ENCODE data around the gene CHL1. TPM values are rescaled to one million over a fixed set of nuclear protein-coding genes. Genes with fewer than 3 reads are reported as not detected.
A peak's percentile ranks its signal among the peaks of the same experiment; 100 is the strongest.

CHL1 gene
- total RNA-seq, 1 experiment from 2014 or later, result 113 TPM

DNA sequence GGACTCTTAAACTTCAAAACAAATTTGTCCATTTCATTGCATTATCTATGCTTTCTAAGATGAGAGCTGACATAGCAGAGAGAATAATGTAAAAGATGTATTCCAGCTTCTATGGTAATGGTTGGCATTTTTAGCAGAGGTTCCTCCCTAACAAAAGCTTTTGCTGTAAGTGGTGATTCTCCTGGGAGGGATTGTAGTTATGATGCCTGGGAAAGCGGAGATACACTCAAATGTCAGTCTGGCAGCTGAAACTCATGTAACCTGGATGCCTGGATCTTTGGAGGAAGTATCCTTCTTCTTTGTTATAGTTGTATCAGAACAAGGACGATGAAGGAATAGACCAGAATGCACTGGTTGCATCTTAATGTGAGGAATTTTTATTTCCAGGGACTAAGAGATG, 7.5 kb downstream of the CHL1 start:
- in situ Hi-C loops (cut with HindIII; ENCODE audit: low pct_unique_long_range_greater_than_20kb, low sequenced_read_pairs), result no loop called here
- DNase-seq (ENCODE audit: low read depth, low spot score), result no peak

DNA sequence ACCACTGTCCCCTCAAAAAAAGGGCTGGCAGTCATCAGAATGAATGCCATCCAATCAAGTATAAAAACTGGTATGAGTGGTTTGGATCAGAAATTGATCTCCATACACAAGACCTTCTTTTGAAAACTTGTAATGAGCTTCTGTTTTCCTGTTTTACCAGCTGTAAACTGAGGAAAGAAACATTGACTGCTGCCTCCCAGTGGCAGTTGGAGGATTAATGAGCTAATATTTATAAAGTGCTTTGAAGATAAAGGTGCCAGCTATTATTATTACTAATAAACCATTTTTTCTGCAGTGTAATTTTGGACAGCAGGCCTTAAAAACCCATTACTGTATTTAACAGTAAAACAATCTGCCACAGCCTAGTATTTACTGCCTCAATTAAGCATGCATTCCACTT, 11.4 kb downstream of the CHL1 start:
- in situ Hi-C loops (cut with HindIII; ENCODE audit: low pct_unique_long_range_greater_than_20kb, low sequenced_read_pairs), result no loop called here
- no peak for DNase-seq (ENCODE audit: low read depth, low spot score)

DNA sequence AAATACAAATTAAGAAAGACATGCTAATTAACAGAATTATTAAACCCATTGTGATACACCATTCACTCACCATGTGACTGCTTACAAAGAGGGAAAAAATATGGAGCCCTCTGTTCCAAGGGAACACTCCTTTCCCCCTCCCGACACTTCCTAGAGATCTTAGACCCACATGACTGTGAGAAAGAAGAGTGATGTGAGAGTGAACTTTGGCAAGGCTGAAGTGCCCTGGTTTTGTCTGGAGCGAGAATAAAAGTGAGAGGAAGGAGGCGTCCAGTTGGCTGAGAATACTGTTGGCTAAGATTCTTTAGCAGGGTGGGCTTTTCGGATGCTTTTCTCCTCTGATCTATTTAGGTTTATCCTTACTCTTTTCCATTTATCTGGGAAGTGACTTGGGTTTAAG, 14.1 kb downstream of the CHL1 start:
- DNase-seq (ENCODE audit: low read depth, low spot score), result peak; percentile 38
- in situ Hi-C loops (cut with HindIII; ENCODE audit: low pct_unique_long_range_greater_than_20kb, low sequenced_read_pairs), result no loop called here

DNA sequence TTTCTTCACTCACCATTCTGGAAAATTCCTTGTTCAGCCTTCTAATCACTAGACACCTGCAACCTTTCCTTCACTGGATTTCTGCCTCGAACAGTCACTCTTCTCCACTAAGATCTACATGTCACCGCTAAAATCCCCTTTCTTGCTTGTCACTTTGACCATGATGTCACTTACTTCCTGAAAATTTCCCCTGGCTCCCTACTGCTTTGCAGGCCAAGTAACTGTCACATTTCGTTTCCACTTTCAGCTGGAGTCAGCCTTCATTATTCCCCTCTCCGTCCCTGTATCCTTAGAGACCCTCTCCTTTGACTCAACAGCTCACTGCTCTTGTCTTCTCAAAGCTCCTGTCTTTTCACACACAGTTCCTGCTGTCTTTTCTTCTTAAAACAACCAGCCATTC, 15.9 kb downstream of the CHL1 start:
- in situ Hi-C loops (cut with HindIII; ENCODE audit: low pct_unique_long_range_greater_than_20kb, low sequenced_read_pairs), result no loop called here
- DNase-seq (ENCODE audit: low read depth, low spot score), result no peak

DNA sequence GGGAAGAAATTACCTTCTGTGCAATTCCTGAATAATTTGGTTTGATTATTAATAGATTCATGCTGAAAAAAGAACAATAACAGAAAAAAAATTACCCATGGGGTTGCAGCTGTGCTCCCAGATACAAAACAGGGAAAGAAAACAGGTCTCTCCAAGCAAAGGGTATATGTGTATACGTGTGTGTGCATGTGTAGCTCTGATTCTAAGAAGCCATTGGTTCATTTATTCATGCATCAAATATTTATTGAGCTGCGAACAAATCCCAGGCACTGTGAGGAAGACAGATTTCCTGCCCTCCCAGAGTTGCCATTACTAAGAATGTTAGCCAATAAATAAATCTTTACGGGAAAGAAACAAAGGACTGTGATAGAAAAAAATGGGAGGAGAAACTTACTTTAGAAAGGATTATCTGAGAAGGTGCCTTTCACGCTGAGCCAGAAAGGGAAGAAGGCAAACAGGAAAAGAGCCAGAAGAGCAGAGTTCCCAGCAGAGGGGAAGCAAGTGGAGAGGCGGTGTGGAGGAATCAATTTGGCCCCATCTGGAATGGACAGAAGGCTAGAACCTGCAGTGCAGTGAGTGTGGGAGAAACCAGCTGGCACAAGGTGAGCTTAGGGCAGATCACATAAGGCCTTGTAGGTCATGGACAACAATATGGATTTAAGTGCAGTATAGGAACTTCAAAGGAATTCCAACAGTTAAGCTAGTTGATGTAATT, 20.7 kb downstream of the CHL1 start:
- in situ Hi-C loops (cut with HindIII; ENCODE audit: low pct_unique_long_range_greater_than_20kb, low sequenced_read_pairs), result no loop called here
- no peak for DNase-seq (ENCODE audit: low read depth, low spot score)

DNA sequence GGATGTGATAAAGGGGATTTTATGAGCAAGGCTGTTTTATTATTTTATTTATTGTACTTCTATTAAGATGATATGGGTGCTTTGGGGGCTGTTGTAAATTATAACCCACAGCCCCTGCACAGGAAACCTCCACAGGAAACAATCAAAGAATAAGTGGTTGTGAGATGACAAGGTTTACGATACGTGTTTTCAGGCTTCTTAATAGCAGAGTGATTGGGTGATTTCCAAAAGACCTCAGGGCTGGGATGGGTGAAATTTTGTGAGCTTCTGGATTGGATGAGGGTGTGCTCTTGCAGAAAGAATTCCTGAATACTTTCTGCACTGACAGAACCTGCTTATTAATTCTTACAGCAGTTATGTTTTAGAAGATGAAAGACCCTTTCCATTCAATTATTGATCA, 21.4 kb downstream of the CHL1 start:
- in situ Hi-C loops (cut with HindIII; ENCODE audit: low pct_unique_long_range_greater_than_20kb, low sequenced_read_pairs), result no loop called here

DNA sequence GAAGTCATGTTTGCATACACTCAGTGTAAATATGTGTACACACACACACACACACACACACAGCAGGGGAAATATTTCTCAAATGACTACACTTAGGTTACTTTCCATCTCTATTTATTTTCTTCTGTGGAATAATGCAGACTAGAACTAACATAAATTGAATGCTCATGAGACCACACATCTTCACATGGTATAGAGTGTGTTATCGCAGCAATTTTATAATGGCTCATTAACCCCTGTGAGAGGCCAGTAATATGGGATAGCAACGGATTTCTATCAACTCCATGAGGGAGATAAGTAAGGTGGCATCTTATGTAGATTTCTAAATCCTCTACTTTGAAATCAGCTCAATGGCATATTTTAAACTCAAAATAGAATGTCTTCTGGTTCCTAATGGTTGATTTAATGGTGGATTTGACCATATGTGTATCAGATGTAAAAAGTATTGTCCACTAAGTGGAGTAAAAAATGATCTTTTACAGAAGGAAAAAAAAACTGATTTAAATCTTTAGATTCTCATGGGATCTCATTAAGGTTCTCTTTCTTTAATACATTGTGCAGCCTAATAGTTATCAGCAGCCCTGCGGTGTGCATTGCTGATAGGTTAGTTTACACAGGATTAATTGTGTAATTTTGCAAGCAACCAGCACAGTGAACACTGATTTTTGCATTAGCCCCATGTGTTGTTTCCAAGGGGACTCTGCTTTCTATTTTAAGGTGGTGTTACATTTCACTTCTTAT, 32.0 kb downstream of the CHL1 start:
- no peak for DNase-seq (ENCODE audit: low read depth, low spot score)
- in situ Hi-C loops (cut with HindIII; ENCODE audit: low pct_unique_long_range_greater_than_20kb, low sequenced_read_pairs), result no loop called here

More for the DNA sequence above, 21.4 kb downstream of the CHL1 start:
- no peak for DNase-seq (ENCODE audit: low read depth, low spot score)

DNA sequence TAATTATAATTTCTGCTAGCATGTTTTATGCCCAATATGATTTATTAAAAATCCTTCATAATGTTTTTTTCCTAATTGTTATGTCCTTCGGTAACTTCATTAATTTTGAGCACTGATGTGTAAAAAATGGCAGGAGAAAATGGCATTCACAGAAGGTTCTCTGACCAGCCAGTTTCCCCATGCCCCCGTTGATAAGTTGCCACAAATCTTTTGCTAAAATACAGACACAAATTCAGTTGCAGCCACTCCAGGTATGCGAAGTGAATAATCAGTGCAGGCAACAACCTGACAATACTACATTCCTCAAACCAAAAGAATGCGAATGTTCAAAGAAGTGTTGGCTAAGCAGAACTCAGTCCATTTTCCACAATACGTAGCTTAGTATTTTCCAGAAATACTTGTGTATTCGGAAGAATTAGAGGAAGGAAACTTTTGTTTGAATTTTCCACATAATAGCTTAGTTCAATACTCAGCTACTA, 32.7 kb downstream of the CHL1 start:
- in situ Hi-C loops (cut with HindIII; ENCODE audit: low pct_unique_long_range_greater_than_20kb, low sequenced_read_pairs), result no loop called here
- no peak for DNase-seq (ENCODE audit: low read depth, low spot score)

DNA sequence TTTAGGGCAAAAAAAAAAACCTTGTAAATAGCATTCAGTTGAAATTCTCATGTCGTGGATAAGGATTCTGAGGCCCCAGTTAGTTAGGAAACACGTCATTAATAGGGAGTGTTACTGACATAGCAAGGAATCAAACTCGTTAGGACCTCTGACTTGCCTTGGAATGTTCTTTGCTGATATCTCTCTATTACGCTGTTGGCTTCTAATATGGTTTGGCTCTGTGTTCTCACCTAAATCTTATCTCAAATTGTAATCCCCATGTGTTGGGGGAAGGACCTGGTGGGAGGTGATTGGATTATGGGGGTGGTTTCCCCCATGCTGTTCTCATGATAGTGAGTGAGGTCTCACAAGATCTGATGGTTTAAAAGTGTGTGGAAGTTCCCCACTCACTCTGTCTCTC, 40.3 kb downstream of the CHL1 start:
- in situ Hi-C loops (cut with HindIII; ENCODE audit: low pct_unique_long_range_greater_than_20kb, low sequenced_read_pairs), result no loop called here
- DNase-seq (ENCODE audit: low read depth, low spot score), result no peak

DNA sequence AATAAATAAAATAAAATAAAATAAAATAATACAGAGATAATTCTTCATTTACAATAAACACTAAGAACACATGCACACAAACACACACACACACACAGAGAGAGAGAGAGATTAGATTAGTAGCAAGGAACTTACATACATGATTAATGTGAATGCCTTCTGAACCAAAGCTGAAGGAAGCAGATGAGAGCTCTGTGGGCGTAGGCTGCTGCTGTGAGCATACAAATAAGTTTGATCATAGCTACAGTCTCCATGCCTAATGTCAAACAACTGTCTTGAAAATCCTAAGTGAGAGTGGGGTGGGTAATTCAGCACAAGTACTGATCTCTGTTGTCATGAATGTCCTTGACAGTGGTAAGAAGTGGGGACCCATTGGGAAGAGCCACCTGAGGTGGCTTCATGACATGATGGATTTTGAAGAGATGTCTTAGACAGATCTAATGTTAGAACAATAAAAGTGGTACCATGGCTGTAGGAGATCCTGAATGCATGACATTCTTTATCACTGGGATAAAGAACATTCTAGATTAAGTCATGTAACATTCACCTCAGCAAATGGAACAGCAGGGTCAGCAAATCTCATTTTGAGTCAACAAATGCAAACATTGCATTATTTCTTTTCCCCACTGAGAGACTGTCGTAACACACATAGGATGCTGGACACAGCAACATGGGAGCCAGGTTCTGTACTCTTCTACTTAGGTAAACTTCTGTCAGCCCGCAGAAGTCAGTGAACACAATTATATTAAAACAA, 46.2 kb downstream of the CHL1 start:
- no peak for DNase-seq (ENCODE audit: low read depth, low spot score)
- in situ Hi-C loops (cut with HindIII; ENCODE audit: low pct_unique_long_range_greater_than_20kb, low sequenced_read_pairs), result no loop called here

DNA sequence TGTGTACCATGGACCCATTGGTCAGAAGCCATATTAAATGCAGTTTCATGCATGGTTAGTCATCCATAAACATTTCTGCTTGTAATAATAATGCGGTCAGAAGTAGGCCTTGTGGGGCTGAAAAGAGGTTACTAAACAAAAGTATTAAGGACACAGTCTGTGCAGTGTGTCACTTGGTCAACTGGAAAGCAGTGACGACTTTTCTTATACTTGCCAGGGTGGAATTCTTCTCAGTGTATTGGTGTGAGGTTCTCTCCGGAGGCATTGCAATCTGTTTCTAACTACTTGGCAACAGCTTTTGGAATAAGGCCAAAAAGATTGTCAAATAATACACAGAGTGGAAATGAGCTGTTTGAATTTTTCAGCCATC, 46.8 kb downstream of the CHL1 start:
- in situ Hi-C loops (cut with HindIII; ENCODE audit: low pct_unique_long_range_greater_than_20kb, low sequenced_read_pairs), result no loop called here
- no peak for DNase-seq (ENCODE audit: low read depth, low spot score)

DNA sequence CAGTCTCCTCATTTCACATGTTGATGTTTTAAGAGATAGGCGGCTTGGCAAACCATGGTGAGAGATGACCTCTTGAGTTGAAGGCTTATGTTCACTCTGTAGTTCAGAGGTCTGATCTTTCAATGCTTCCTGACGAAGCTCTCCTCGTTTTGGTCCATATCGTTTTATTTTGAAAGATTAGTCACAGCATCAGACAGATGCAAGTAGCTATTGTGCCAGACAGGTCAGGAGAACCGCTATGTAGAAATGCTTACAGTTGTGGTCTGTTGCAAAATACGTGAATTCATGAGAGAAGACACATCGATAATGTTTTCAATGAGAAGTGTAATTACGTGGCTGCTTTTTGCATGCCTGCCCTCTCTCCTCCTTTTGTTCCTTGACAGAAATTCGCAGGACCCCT, 47.5 kb downstream of the CHL1 start:
- no peak for DNase-seq (ENCODE audit: low read depth, low spot score)
- in situ Hi-C loops (cut with HindIII; ENCODE audit: low pct_unique_long_range_greater_than_20kb, low sequenced_read_pairs), result no loop called here

DNA sequence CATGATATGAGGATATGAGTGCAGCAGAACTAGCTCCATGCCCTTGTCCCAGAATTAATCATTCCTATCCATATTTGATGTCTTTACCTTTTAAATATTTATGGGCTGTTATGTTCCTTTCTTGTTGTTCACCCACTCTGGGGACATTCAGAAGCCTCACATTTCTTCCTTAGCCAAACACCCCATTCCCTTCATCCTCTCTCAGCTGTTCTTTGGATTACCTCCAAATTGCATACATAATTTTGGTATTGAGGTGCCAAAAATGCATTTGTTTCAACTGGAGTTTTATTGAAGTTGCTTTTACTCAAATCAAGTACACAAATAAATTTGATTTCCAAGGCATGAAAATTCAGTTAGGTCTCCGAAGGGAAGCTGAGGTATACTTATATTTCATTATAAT, 51.4 kb downstream of the CHL1 start:
- in situ Hi-C loops (cut with HindIII; ENCODE audit: low pct_unique_long_range_greater_than_20kb, low sequenced_read_pairs), result no loop called here
- no peak for DNase-seq (ENCODE audit: low read depth, low spot score)

DNA sequence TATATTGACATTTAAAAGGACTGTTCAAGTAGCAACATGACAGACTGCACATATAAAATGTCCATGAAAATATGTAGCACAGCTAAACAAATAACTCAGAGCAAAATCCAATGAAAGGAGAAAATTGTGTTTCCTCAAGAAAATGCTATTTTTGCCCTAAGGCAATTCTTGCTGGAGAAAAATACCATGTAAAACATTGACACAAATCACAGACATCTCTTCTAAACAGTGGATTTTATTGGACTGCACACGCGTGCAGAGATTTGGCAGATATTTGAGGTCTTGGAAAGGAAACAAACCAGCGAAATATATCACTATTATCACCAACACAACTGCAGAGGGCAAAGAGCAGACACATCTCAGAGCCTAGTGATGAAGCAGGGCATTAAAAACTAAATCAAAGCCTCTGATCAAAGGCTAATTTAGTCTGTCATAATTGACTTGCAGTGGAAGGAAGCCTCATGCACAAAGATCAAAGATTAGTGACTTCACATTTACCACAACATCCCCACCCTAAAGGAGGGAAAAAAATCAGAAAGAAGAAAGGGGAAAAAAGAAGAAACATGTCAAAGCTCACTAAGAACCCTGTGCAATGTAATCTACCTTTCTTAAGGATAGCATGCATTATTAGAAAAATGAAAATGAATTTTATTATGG, 52.4 kb downstream of the CHL1 start:
- in situ Hi-C loops (cut with HindIII; ENCODE audit: low pct_unique_long_range_greater_than_20kb, low sequenced_read_pairs), result no loop called here
- DNase-seq (ENCODE audit: low read depth, low spot score), result peak; percentile 50

DNA sequence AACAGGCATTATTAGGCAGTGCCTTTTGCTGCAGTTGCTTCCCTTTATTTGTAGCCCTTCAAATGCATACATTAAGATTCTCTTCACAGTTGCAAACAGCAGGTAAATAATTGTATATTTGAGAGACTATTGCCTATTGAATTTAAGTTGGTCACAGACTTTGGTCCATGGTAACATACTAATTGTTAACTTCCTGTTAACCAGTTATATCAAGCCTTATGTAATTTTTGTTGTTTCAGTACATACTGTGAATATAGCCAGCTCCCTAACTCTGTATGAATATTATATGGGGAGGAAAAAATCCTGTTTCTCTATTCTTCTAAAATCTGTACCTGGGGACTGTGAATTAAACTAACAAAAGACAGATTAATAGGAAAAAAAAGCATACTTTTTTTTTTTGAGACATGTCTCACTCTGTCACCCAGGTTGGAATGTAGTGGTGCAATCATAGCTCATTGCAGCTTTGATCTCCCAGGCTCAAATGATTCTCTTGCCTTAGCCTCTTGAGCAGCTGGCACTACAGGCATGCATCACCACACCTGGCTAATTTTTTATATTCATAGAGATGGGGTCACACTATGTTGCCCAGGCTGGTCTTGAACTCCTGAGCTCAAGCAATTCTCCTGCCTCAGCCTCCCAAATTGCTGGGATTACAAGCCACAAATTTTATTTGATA, 53.2 kb downstream of the CHL1 start:
- in situ Hi-C loops (cut with HindIII; ENCODE audit: low pct_unique_long_range_greater_than_20kb, low sequenced_read_pairs), result no loop called here
- no peak for DNase-seq (ENCODE audit: low read depth, low spot score)

DNA sequence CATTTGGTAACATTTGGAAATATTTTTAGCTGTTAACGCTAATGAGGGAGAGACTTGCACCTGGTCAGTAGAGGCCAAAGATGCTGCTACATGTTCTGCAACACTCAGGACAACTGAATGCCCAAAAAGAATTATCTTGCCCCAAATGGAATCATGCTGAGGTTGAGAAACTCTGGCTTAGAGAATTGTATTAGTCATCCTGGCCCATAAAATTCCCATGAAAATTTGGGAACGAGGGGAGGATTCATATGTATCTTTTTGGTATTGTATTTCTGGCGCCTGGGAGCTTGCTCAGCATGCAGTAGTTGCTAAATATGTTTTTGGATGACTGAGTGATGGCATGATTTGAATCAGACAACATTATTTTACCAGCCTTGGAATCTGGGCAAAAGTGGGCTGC, 59.9 kb downstream of the CHL1 start:
- DNase-seq (ENCODE audit: low read depth, low spot score), result no peak
- in situ Hi-C loops (cut with HindIII; ENCODE audit: low pct_unique_long_range_greater_than_20kb, low sequenced_read_pairs), result no loop called here

DNA sequence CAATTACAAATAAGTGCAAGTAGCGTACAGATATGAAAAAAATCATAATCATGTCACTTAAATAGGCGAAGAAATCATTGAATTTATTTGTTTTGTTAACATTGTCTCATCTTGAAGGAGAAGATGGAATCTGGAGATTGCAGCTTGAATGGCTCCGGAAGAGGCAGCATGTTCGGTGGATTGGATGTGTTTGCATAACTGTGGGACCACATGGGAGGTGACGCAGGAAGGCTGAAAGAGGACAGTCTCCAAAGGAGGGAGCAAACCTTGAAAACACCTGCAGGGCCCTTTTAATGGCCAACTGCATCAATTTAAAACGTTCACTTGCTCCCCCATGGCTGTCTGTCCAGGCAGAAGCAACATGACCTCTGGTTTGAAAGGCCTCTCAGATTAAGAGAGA, 61.3 kb downstream of the CHL1 start:
- no peak for DNase-seq (ENCODE audit: low read depth, low spot score)
- in situ Hi-C loops (cut with HindIII; ENCODE audit: low pct_unique_long_range_greater_than_20kb, low sequenced_read_pairs), result no loop called here

DNA sequence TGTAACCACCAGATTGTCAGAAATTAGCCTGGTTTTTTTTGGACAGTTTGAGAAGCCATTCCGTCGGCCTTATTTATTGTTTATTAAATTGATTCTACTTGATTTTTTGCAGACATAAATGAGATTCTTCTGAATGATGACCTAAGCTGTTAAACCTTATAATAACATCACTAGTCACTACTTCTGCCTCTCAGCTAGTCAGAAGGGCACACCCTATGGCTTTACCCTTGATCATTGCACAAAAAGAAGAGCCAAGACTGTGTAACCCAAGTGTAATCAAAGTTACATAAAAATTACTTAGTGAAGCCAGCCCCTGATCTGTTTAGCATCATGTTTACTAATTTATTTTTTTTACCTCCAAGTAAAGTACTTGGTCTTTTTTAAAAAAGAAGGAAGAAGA, 64.3 kb downstream of the CHL1 start:
- in situ Hi-C loops (cut with HindIII; ENCODE audit: low pct_unique_long_range_greater_than_20kb, low sequenced_read_pairs), result no loop called here
- no peak for DNase-seq (ENCODE audit: low read depth, low spot score)

Measured in SK-MEL-5 (cell line).